ENCODE data around the gene BRD1.
"Not testable (repeated sequence)": the region's sequence is repeated elsewhere in the genome, so short reads cannot be mapped to it uniquely, and the experiment has no call there.

BRD1 gene

DNA sequence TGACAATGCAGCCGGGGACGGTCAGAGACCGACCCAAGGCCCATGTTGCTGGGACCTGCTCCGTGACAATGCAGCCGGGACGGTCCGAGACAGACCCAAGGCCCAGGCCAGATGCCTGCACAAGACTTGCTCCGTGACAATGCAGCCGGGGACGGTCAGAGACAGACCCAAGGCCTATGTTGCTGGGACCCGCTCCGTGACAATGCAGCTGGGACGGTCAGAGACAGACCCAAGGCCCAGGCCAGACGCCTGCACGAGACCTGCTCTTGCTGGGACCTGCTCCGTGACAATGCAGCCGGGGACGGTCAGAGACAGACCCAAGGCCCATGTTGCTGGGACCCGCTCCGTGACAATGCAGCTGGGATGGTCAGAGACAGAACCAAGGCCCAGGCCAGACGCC, 45.8 kb downstream of the BRD1 start:
- not testable (repeated sequence) for DNase-seq

GRCh38 chr22:49781289-49781782, 46.3 kb downstream of the BRD1 start:
- DNase-seq: no peak

GRCh38 chr22:49780698-49781288, 46.9 kb downstream of the BRD1 start:
- DNase-seq: no peak

DNA sequence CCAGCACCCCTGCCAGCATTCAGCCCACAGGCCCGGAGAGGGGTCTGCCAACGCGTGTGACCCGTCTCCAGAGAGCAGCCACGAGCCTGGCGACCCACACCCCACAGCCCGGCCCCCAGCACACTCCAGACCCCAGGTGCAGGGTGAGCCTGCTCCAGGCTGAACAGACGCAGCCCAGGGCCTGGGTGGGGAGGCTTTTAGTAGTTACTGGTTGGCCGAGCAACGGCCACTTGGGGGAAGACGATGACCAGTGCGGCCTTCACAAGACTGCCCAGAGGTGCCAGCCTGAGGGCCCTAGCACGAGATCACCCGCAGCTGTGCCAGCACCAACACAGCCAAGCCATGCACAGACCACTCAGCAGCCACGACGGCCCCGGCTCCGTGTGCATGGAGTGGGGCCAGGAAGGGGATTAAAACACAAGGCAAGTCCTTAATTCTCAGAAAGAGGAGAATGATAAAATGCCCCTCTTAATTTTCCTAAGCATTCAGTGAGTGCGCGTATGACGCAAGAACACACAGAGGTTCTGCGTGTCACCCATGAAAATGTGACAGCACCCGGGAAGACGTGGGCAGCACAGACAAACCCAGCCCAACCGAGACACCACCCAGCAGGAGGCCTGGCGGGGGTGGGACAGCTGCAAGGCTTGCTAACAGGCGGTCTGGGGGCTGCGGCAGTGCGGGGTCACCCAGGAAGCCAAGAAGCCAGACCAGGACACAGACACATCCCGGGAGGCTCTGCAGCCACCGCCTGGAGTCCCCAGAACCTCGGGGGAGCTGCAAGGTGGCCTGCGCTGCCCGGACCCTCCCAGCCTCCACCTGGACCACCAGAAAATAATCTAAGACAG, 47.6 kb downstream of the BRD1 start:
- DNase-seq: no peak

GRCh38 chr22:49779211-49779610, 48.5 kb downstream of the BRD1 start:
- DNase-seq: no peak

DNA sequence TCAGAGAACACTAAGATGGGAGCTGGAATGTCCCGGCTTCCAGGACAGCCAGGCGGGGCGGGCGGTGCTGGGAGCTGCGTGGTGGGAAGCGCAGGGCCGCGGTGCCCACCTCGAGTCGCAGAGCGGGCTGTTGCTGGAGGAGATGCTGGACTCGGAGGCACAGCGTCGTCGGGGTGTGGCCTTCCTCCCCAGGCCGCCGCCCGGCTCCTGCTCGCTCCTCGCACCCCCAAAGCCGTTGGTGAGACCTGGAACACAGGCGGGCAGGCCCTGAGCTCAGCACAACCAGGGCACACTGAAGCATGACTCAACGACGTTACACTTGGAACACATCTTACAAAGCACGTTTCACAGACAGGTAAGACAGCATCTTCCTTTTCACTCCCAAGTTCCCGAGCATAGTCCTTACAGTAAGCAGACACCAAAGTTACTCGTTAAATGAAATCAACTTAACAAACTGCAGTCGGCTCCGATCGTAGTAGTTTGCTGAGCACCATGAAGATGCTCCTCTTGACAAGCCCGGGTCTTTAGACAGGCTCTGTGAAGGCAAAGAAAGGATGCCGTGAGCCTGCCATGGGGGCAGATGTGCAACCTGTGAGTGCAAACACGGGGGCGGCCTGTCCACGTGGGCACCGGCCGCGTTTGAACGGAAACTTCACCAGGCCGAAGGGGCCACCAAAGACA, 50.0 kb downstream of the BRD1 start:
- DNase-seq: no peak

GRCh38 chr22:49776891-49777290, 50.8 kb downstream of the BRD1 start:
- no peak for DNase-seq

GRCh38 chr22:49775867-49776511, 51.7 kb downstream of the BRD1 start:
- no peak for DNase-seq

- no peak for DNase-seq
Observed at GRCh38 chr22:49775191-49775866, 52.3 kb downstream of the BRD1 start.

DNA sequence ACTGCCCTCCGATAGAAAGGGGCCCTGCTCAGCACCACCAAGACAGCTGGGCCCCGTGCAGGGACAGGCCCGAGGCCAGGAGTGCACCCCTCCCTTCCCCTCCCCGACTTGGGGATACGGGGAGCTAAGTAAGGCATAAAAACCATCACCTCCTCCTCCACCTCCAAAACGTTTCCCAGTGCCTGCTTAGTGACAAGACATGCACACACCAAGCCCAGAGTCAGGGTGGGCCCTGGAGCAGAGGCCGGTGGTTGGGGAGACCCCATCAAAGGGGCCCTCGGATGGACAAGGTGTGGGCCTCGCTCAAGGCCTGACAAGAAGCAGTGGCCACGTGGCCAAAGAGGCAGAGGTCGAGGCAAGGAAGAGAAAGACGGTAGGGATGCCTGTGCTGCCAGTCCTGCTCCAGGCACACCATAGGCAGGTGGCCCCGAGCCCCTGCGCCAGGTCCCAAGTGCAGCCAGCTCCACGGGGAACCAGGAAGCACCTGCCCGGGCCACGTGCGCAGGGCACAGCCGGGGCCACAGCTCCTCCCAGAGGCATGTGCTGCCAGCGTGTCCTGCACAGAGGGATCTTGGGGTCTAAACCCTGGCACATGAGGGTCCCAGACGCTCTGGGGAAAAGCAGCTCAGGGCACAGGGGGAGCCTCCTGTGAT, 53.0 kb downstream of the BRD1 start:
- no peak for DNase-seq

GRCh38 chr22:49774046-49774445, 53.6 kb downstream of the BRD1 start:
- DNase-seq: no peak

GRCh38 chr22:49773531-49773930, 54.1 kb downstream of the BRD1 start:
- no peak for DNase-seq

- no peak for DNase-seq
Observed at GRCh38 chr22:49772692-49773091, 55.0 kb downstream of the BRD1 start.

- DNase-seq: no peak
Observed at GRCh38 chr22:49771266-49772065, 56.2 kb downstream of the BRD1 start.

- no peak for DNase-seq
Observed at GRCh38 chr22:49770547-49771265, 57.0 kb downstream of the BRD1 start.

GRCh38 chr22:49769691-49770546, 57.8 kb downstream of the BRD1 start:
- no peak for DNase-seq

DNA sequence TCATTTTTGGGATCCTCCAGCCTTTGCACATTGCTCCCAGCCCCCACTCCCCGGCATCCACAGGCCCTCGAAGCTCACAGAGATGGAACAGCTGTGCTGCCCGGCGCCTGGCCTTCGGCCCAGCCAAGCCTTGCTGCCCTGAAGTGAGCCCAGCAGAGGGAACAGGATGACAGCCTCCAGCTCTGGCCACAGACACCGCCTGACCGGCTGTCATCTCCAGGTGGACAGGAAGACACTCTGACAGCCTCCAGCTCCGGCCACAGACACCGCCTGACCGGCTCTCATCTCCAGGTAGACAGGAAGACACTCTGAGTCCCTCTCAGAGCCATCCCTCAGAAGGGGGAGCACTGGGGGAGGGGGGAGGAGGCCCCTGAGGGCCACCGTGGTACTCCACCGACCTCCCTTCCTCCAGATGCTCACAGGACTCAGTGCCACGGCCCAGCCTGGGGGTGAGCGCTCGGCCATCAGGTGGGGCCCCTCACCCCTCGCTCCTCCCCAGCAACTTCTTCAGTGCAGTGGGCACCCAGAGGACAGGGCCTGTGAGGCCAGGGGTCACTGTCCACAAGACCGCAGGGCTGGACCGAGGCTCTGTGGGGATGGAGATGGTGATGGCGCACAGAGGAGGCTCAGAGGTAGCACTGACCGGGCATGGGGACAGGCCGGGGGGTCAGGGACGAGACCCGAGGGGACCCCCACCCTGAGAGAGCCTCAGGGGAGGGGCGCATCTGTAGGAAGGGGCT, 58.6 kb downstream of the BRD1 start:
- DNase-seq: no peak

GRCh38 chr22:49768077-49768910, 59.4 kb downstream of the BRD1 start:
- DNase-seq: no peak
